Sigmoid colon (tissue), 4 donors: Measurements from ENCODE around the gene CYBA.

Source experiments
- CTCF ChIP-seq, 4 experiments: fragments of 450-650 bp in 3 of 4; fragments of 200-600 bp in 1 of 4; IDR thresholded peaks; one replicate each; pipeline ENCODE4 v1.5.1; 2016 to 2019; ENCODE audit warnings: antibody characterized with exemption in 4 of 4, mild to moderate bottlenecking in 3 of 4, moderate library complexity in 2 of 4
- EP300 ChIP-seq, 4 donors: sonication (generic); formaldehyde crosslinking; IDR thresholded peaks; one replicate each; pipeline ENCODE4 v1.6.1; 2017; ENCODE audit warnings: antibody characterized with exemption in 4 of 4
- POLR2A ChIP-seq, 2 donors: fragments of 450-650 bp; IDR thresholded peaks; one replicate each; pipeline ENCODE4 v1.6.1; 2016; ENCODE audit warnings: antibody characterized with exemption in 2 of 2, mild to moderate bottlenecking in 2 of 2, moderate library complexity in 2 of 2
- POLR2AphosphoS5 ChIP-seq, 4 donors: sonication (generic); formaldehyde crosslinking; IDR thresholded peaks; one replicate each; pipeline ENCODE4 v1.6.1; 2017; ENCODE audit warnings: antibody characterized with exemption in 4 of 4

GRCh38 chr16:88645455-88645854 is 5.4 kb downstream of the CYBA start:
- no peak for TF ChIP-seq POLR2AphosphoS5 (IDR thresholded peaks at IDR 0.05)
- TF ChIP-seq CTCF (IDR thresholded peaks at IDR 0.05) = no peak
- no peak for TF ChIP-seq EP300 (IDR thresholded peaks at IDR 0.05)
- TF ChIP-seq POLR2A (IDR thresholded peaks at IDR 0.05) = no peak
